KMS-11 (cell line): ENCODE measurements around the gene ADD2.

Source experiments
- H2AFZ ChIP-seq: fragments of 200-600 bp; sonication (generic); 2 replicates; pipeline ENCODE4 v1.6.1; 2016; ENCODE audit warnings: antibody characterized with exemption, mixed run types, low read depth
- H3K27ac ChIP-seq: fragments of 200-600 bp; sonication (generic); 2 replicates; pipeline ENCODE4 v1.6.1; 2016; ENCODE audit warnings: mild to moderate bottlenecking, mixed run types
- H3K27me3 ChIP-seq: fragments of 200-600 bp; sonication (generic); 2 replicates; pipeline ENCODE4 v1.6.1; 2017; ENCODE audit warnings: mild to moderate bottlenecking, low read depth, mixed run types, moderate library complexity; ENCODE audit not compliant: insufficient read depth
- H3K36me3 ChIP-seq: fragments of 200-600 bp; sonication (generic); 2 replicates; pipeline ENCODE4 v1.6.1; 2017; ENCODE audit warnings: mild to moderate bottlenecking, mixed run types; ENCODE audit not compliant: insufficient read depth
- H3K4me1 ChIP-seq: fragments of 200-600 bp; sonication (generic); 2 replicates; pipeline ENCODE4 v1.6.1; 2016; ENCODE audit warnings: mild to moderate bottlenecking, low read depth, mixed run types; ENCODE audit not compliant: poor library complexity, severe bottlenecking
- H3K4me2 ChIP-seq: fragments of 200-600 bp; sonication (generic); 2 replicates; pipeline ENCODE4 v1.7.0; 2016; ENCODE audit warnings: mild to moderate bottlenecking, mixed run types
- H3K4me3 ChIP-seq: fragments of 200-600 bp; sonication (generic); IDR thresholded peaks from 2 replicates; pipeline ENCODE4 v1.6.1; 2017; ENCODE audit warnings: low read depth, low read length, mixed read lengths; ENCODE audit not compliant: insufficient read depth
- H3K79me2 ChIP-seq: fragments of 200-600 bp; sonication (generic); 2 replicates; pipeline ENCODE4 v1.6.1; 2016; ENCODE audit warnings: low read depth, mixed run types; ENCODE audit not compliant: insufficient read depth
- H3K9ac ChIP-seq: fragments of 200-600 bp; sonication (generic); 2 replicates; pipeline ENCODE4 v1.6.1; 2016; ENCODE audit warnings: mild to moderate bottlenecking, mixed run types
- H4K20me1 ChIP-seq: fragments of 200-600 bp; sonication (generic); 2 replicates; pipeline ENCODE4 v1.6.1; 2016; ENCODE audit warnings: mild to moderate bottlenecking, mixed run types; ENCODE audit not compliant: insufficient read depth
- TF ChIP-seq, protein P1 (sequence below): fragments of 200-600 bp; sonication (generic); conservative IDR thresholded peaks from 2 replicates; pipeline ENCODE4 v1.6.1; 2017; ENCODE audit warnings: low read depth, mild to moderate bottlenecking, antibody characterized with exemption, low read length, moderate library complexity, mixed read lengths

The ADD2 gene

DNA sequence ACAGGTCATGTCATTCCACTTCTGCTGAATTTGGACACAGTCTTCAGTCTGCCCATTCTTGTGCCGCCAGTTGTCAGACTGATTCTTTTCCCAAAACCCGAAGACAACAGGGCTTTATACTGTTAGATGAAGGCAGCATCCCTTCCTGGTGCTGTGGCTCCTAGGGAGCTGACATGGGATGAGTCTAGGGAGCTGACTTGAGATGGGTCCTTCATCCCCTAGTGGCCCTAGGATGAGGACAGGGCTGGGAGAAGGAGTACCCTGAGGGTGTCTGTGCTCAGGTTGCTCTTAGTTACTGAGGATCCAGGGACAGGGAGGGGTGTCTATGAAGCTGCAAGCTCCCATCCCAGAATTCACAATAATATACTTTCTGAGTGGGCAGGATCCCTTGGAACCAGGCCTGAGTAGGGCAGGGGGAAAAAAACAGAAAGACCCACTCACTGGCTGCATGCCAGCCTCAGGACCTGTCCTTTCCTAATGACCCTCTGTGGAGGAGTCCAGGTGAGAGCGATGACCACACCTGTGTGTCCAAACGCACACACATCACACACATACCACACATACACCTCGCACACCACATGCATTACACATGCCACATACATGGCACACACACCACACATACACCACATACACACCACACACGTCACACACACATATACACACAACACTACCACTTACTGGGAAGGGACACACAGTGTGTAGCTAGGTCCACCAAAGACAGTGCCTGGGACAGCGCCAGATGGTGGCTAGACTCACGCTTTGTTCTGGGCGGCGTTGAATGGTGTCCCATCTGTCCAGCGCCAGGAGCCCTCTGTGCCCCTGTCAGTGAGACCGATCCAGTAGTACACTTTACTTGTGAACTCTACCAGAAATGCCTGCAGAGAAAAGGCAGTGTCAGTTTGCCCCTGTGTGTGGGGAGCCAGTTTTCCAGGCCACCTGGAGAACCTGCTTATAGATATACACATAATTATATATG, 41.3 kb upstream of the ADD2 start:
- H3K27ac ChIP-seq: no peak overlapping the region
- H3K4me3 ChIP-seq: no peak overlapping the region
- no peaks in the 10 kb centered on the region for H4K20me1 ChIP-seq
- no peaks in the 10 kb centered on the region for H3K36me3 ChIP-seq
- no peak overlapping the region for H2AFZ ChIP-seq
- no peak overlapping the region for H3K9ac ChIP-seq
- H3K4me1 ChIP-seq: no peaks in the 10 kb centered on the region
- no peak overlapping the region for H3K4me2 ChIP-seq
- no peaks in the 10 kb centered on the region for H3K79me2 ChIP-seq
- H3K27me3 ChIP-seq: no peaks in the 10 kb centered on the region
- TF ChIP-seq, protein P1, sequence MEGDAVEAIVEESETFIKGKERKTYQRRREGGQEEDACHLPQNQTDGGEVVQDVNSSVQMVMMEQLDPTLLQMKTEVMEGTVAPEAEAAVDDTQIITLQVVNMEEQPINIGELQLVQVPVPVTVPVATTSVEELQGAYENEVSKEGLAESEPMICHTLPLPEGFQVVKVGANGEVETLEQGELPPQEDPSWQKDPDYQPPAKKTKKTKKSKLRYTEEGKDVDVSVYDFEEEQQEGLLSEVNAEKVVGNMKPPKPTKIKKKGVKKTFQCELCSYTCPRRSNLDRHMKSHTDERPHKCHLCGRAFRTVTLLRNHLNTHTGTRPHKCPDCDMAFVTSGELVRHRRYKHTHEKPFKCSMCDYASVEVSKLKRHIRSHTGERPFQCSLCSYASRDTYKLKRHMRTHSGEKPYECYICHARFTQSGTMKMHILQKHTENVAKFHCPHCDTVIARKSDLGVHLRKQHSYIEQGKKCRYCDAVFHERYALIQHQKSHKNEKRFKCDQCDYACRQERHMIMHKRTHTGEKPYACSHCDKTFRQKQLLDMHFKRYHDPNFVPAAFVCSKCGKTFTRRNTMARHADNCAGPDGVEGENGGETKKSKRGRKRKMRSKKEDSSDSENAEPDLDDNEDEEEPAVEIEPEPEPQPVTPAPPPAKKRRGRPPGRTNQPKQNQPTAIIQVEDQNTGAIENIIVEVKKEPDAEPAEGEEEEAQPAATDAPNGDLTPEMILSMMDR: no peak

DNA sequence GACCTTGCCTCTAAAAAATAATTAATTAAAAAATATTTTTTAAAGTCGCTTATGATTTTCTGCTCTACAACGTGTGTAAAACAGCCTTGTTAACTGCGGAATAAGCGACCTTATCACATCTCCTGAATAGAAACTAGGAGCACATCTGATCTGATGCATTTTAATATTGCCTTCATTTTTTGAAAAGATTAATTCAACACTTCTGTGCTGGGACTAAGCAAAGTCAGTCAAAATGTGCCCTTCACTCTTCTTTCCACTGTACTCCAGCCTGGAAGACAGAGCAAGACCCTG, 39.8 kb upstream of the ADD2 start:
- H3K4me3 ChIP-seq: no peak overlapping the region
- no peak overlapping the region for H3K4me2 ChIP-seq
- no peak overlapping the region for H2AFZ ChIP-seq
- no peaks in the 10 kb centered on the region for H3K36me3 ChIP-seq
- TF ChIP-seq, protein P1: no peak
- no peak overlapping the region for H3K9ac ChIP-seq
- H3K79me2 ChIP-seq: no peaks in the 10 kb centered on the region
- H3K27me3 ChIP-seq: no peaks in the 10 kb centered on the region
- H4K20me1 ChIP-seq: no peaks in the 10 kb centered on the region
- H3K4me1 ChIP-seq: no peaks in the 10 kb centered on the region
- no peak overlapping the region for H3K27ac ChIP-seq

DNA sequence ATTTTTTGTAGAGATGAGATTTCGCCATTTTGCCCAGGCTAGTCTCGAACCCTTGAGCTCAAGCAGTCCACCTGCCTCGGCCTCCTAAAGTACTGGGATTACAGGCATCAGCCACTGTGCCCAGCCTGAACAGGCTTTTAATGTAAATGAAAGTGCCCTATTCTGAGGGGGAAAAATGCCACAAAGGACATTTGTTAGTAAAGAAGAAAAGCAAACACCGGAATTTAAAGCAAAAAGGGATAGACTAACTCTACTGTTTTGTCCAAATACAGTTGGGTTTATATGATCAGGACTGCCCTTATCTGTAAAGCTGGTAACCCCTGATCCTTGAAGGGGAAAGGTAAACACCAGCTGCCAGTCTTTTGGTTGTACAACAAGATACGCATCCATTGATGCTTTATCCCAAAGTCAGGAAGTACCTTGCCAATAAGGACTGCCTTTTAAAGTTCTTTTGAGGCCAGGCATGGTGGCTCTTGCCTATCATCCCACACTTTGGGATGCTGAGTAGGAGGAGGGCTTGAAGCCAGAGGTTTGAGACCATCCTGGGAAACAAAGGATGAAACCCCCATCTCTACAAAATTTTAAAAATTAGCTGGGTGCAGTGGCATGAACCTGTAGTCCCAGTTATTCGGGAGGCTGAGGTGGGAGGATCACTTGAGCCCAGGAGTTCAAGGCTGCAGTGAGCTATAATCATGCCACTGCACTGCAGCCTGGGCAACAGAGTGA, 39.3 kb upstream of the ADD2 start:
- Histone ChIP-seq H3K4me3 (no peak overlapping the region), H3K4me1 (no peaks in the 10 kb centered on the region), H4K20me1 (no peaks in the 10 kb centered on the region), H3K9ac (no peak overlapping the region), H3K79me2 (no peaks in the 10 kb centered on the region), H3K27me3 (no peaks in the 10 kb centered on the region), H3K36me3 (no peaks in the 10 kb centered on the region), H3K4me2 (no peak overlapping the region), H3K27ac (no peak overlapping the region), H2AFZ (no peak overlapping the region)
- TF ChIP-seq, protein P1: no peak

DNA sequence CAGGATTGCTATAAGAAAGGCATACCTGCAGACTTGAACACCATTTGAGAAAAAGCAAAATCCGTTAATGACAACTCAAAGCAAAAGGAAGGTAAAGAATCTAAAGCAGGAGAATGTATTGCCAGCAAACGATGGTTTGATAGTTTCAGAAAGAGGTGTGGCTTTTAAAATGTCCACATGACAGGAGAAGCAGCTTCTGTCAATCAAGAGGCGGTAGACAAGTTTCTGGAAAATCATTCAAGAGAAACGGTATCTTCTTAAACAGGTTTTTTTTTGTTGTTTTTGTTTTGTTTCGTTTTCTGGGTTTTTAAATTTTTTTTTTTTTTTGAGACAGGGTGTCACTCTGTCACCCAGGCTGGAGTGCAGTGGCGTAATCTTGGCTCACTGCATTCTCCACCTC, 38.6 kb upstream of the ADD2 start:
- no peak overlapping the region for H3K4me2 ChIP-seq
- H3K36me3 ChIP-seq: no peaks in the 10 kb centered on the region
- no peak overlapping the region for H2AFZ ChIP-seq
- no peak overlapping the region for H3K27ac ChIP-seq
- H3K9ac ChIP-seq: no peak overlapping the region
- H3K4me3 ChIP-seq: no peak overlapping the region
- no peaks in the 10 kb centered on the region for H4K20me1 ChIP-seq
- H3K27me3 ChIP-seq: no peaks in the 10 kb centered on the region
- TF ChIP-seq, protein P1: no peak
- no peaks in the 10 kb centered on the region for H3K4me1 ChIP-seq
- no peaks in the 10 kb centered on the region for H3K79me2 ChIP-seq
